ENCODE results near the gene SHCBP1L.

DNA sequence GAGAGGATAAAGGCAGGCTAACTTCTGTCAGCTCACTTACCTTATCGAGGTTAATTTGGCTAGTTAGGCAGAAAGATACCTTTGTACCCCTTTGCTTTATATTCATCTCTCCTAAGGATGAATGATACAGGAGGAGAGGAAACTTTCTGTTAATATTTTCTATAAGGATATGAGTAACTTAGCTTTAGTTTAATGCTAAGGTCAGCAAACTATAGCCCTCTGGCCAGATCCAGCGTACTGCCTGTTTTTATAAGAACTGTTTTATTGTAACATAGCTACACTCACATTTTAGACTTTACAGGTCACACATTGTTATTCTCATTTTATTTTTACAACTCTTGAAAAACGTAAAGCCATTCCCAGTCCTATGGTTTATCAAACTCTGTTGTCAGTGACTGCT, 95.8 kb downstream of the SHCBP1L start:
- no peak for TF ChIP-seq GATA3 (IDR thresholded peaks at IDR 0.05; ENCODE audit: low read depth, low read length)
- no peak for TF ChIP-seq GATA2 (IDR thresholded peaks at IDR 0.05; ENCODE audit: low read depth, low read length)
